ENCODE results near the gene FNBP1. TPM values are rescaled to one million over a fixed set of nuclear protein-coding genes. Genes with fewer than 3 reads are reported as not detected.

The FNBP1 gene
- total and polyA plus RNA-seq, 3 donors from 2014 or later: 37.9 to 89.2 (median 76.6) TPM

DNA sequence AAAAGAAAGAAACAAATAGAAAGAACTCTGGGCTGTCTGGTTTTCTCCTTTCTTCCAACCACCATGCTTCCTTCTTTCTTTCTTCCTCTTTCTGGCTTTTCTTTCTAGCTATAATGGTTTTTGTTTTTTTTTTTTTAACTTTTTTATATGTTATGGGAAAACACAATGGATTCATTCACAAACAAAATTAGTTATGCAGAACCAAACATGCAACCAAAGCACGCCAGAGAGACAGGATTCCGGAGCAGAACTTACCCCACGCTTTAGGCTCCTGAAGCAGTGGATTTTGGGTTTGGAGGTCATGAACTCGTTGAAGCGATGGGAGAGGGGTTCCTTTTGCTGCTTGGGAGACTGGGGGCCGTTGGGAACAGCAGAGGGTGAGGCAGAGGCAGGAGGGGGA lies 119.4 kb downstream of the FNBP1 start:
- no peak for TF ChIP-seq POLR2A (IDR thresholded peaks at IDR 0.05)
- TF ChIP-seq, protein P1, sequence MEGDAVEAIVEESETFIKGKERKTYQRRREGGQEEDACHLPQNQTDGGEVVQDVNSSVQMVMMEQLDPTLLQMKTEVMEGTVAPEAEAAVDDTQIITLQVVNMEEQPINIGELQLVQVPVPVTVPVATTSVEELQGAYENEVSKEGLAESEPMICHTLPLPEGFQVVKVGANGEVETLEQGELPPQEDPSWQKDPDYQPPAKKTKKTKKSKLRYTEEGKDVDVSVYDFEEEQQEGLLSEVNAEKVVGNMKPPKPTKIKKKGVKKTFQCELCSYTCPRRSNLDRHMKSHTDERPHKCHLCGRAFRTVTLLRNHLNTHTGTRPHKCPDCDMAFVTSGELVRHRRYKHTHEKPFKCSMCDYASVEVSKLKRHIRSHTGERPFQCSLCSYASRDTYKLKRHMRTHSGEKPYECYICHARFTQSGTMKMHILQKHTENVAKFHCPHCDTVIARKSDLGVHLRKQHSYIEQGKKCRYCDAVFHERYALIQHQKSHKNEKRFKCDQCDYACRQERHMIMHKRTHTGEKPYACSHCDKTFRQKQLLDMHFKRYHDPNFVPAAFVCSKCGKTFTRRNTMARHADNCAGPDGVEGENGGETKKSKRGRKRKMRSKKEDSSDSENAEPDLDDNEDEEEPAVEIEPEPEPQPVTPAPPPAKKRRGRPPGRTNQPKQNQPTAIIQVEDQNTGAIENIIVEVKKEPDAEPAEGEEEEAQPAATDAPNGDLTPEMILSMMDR (IDR thresholded peaks at IDR 0.05): no peak
- H3K27ac ChIP-seq: no peak overlapping the region
- no peak for DNase-seq
- no peaks in the 10 kb centered on the region for H3K36me3 ChIP-seq (ENCODE audit: low read depth, missing control alignments)
- WGBS, 2 donors: 82 to 87% methylated on average over 6 of the region's 6 CpGs
- intact Hi-C loops (cut with DNase I; ENCODE audit: low total_unique reads): no loop called here
- H3K4me1 ChIP-seq: no peaks in the 10 kb centered on the region
- H3K9me3 ChIP-seq: no peaks in the 10 kb centered on the region
- H3K4me3 ChIP-seq: no peak overlapping the region
- H3K27me3 ChIP-seq: no peaks in the 10 kb centered on the region

DNA sequence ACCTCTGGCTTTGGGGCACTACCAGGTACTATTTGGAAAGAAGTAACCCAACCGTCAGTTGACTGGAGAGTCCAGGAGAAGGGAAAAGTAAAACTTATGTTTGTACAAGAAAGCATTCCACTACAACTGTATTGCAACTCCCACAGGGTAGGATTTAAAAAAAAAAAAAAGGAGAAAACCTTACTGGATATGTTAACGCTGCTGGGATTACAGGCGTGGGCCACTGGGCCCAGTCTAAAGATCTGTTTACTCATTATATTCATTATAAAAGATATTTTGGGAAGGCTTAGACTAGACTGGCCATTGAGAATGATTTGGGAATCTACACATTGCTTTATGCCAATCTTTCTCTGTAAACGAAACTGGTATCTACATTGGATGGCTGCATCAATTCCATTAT lies 121.1 kb downstream of the FNBP1 start:
- no peak for DNase-seq
- Histone ChIP-seq H3K9me3 (no peaks in the 10 kb centered on the region), H3K36me3 (ENCODE audit: low read depth, missing control alignments) (no peaks in the 10 kb centered on the region), H3K4me1 (no peaks in the 10 kb centered on the region), H3K27me3 (no peaks in the 10 kb centered on the region), H3K4me3 (no peak overlapping the region), H3K27ac (no peak overlapping the region)
- intact Hi-C loops (cut with DNase I; ENCODE audit: low total_unique reads): no loop called here
- 91 to 95% methylated on average over 4 of the region's 4 CpGs for WGBS, 2 donors
- TF ChIP-seq, protein P1 (IDR thresholded peaks at IDR 0.05): no peak
- TF ChIP-seq POLR2A (IDR thresholded peaks at IDR 0.05): no peak

DNA sequence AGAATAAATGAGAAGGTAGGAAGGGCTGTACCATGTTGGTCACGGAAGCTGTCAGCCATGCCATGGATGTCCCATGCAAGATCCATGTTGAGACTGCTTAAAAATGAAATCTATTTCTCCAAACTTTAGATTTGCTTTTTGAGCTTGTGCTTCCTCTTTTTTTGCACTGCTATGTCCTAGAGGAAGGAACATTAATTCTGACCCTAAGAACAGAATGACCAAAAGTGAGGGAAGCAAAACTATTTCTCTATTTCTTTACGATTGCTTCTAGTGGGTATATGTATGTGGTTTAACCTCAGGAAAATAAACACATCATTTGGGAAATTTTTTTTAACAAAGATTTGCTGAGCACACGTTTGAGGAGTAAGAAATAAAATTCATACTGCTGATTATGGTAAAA lies 123.1 kb downstream of the FNBP1 start:
- no peak for DNase-seq
- H3K27ac ChIP-seq: no peak overlapping the region
- no peaks in the 10 kb centered on the region for H3K27me3 ChIP-seq
- intact Hi-C loops (cut with DNase I; ENCODE audit: low total_unique reads): no loop called here
- WGBS, 2 donors: 74 to 79% methylated on average over 3 of the region's 3 CpGs
- H3K9me3 ChIP-seq: no peaks in the 10 kb centered on the region
- no peaks in the 10 kb centered on the region for H3K36me3 ChIP-seq (ENCODE audit: low read depth, missing control alignments)
- TF ChIP-seq POLR2A (IDR thresholded peaks at IDR 0.05): no peak
- TF ChIP-seq, protein P1 (IDR thresholded peaks at IDR 0.05): no peak
- no peak overlapping the region for H3K4me3 ChIP-seq
- no peaks in the 10 kb centered on the region for H3K4me1 ChIP-seq

DNA sequence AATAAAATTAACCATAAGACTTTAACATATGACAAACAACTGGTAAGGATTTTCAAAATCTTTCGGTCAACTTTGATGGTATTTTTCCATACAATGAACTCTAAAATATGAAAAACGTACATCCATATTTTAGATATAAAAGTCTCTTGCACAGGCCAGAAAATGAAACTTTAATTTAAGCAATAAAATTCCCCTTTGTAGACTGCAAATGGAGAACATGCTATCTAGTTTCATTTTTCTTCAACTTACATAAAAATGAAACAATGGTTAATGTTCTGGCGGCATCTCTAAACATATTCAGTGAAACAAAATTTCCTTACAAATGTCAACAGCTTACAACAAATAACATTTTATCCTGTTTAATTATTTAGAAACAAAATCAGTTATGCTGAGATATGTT lies 123.7 kb downstream of the FNBP1 start:
- intact Hi-C loops (cut with DNase I; ENCODE audit: low total_unique reads): no loop called here
- TF ChIP-seq, protein P1 (IDR thresholded peaks at IDR 0.05): no peak
- no peak for TF ChIP-seq POLR2A (IDR thresholded peaks at IDR 0.05)
- Histone ChIP-seq H3K9me3 (no peaks in the 10 kb centered on the region), H3K36me3 (ENCODE audit: low read depth, missing control alignments) (no peaks in the 10 kb centered on the region), H3K4me3 (no peak overlapping the region), H3K27ac (no peak overlapping the region), H3K27me3 (no peaks in the 10 kb centered on the region), H3K4me1 (no peaks in the 10 kb centered on the region)
- 45 to 57% methylated on average over 3 of the region's 3 CpGs for WGBS, 2 donors
- no peak for DNase-seq

DNA sequence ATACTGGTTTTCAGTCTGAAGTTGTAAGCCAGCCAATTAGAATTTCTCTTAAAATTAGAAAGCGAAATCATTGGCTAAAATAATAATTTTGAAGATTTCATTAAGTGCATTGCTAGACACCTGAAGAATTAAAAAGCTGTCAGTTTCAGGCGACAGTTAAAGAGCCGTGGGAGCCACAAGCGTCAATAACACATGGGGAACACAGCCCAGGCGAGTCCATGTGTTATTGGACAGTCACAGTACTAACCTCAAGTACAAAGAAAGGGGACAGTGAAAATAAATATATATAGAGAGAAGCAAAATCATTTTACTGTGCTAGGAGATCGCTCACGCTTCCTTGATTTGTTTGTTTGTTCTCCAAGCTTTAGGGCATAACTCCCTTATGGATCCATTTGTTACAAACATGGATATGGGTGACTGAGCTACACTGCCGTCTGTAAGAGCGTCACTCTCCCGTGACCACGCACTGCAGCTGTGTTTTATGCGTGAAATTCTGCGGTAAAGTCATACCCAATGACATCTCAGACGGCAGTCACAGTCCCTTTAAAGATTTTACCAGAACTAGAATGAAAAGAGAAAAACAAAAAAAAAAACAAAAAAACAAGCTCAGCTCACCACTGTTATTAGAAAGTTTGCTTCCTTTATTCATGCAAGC lies 124.6 kb downstream of the FNBP1 start:
- Histone ChIP-seq H3K4me3 (no peak overlapping the region), H3K27me3 (no peaks in the 10 kb centered on the region), H3K9me3 (no peaks in the 10 kb centered on the region), H3K4me1 (no peaks in the 10 kb centered on the region), H3K36me3 (ENCODE audit: low read depth, missing control alignments) (no peaks in the 10 kb centered on the region), H3K27ac (no peak overlapping the region)
- DNase-seq: no peak
- TF ChIP-seq, protein P1 (IDR thresholded peaks at IDR 0.05): no peak
- no peak for TF ChIP-seq POLR2A (IDR thresholded peaks at IDR 0.05)
- intact Hi-C loops (cut with DNase I; ENCODE audit: low total_unique reads): no loop called here
- 95% methylated on average over 14 of the region's 14 CpGs for WGBS, 2 donors
